Parathyroid adenoma (tissue), 2 donors: ENCODE results near the gene SYNGR2.

ENCODE experiments used
- H2AFZ ChIP-seq: fragments of 300-600 bp; sonication (generic); one replicate; pipeline ENCODE4 v1.7.0; 2017; ENCODE audit warnings: antibody characterized with exemption, mild to moderate bottlenecking
- H3K27ac ChIP-seq: fragments of 300-600 bp; sonication (generic); one replicate; pipeline ENCODE4 v1.7.0; 2017
- H3K27me3 ChIP-seq: fragments of 300-600 bp; sonication (generic); one replicate; pipeline ENCODE4 v1.7.0; 2017; ENCODE audit warnings: low read length; ENCODE audit not compliant: control insufficient read depth, insufficient read depth
- H3K36me3 ChIP-seq: fragments of 300-600 bp; sonication (generic); one replicate; pipeline ENCODE4 v1.7.0; 2017; ENCODE audit warnings: low read length; ENCODE audit not compliant: control insufficient read depth, insufficient read depth
- H3K4me1 ChIP-seq: fragments of 300-600 bp; sonication (generic); one replicate; pipeline ENCODE4 v1.7.0; 2017; ENCODE audit warnings: control low read depth
- H3K4me2 ChIP-seq: fragments of 300-600 bp; sonication (generic); one replicate; pipeline ENCODE4 v1.7.0; 2017; ENCODE audit warnings: low read length
- H3K4me3 ChIP-seq: fragments of 300-600 bp; sonication (generic); one replicate; pipeline ENCODE4 v1.7.0; 2017; ENCODE audit warnings: low read depth, low read length
- H3K79me2 ChIP-seq: fragments of 300-600 bp; sonication (generic); one replicate; pipeline ENCODE4 v1.7.0; 2017; ENCODE audit warnings: control low read depth
- H3K9ac ChIP-seq: fragments of 300-600 bp; sonication (generic); one replicate; pipeline ENCODE4 v1.7.0; 2017; ENCODE audit warnings: mild to moderate bottlenecking
- H3K9me3 ChIP-seq: fragments of 300-600 bp; sonication (generic); one replicate; pipeline ENCODE4 v1.7.0; 2017; ENCODE audit warnings: low read length; ENCODE audit not compliant: control insufficient read depth
- CTCF ChIP-seq: fragments of 300-600 bp; sonication (generic); IDR thresholded peaks from one replicate; pipeline ENCODE4 v1.7.0; 2017; ENCODE audit warnings: antibody characterized with exemption, mild to moderate bottlenecking
- donor health status: primary hyperparathyroidism.

Gene SYNGR2

GRCh38 chr17:78121801-78122215, 46.6 kb upstream of the SYNGR2 start:
- TF ChIP-seq CTCF: no peak
- H3K4me1 ChIP-seq: peaks cover 5% of the 10 kb centered on the region
- no peaks in the 10 kb centered on the region for H3K36me3 ChIP-seq

GRCh38 chr17:78122216-78122930, 46.0 kb upstream of the SYNGR2 start:
- TF ChIP-seq CTCF: no peak
- no peak overlapping the region for H3K4me3 ChIP-seq
- no peak overlapping the region for H3K4me2 ChIP-seq
- peaks cover 3% of the 10 kb centered on the region for H3K4me1 ChIP-seq
- H3K27me3 ChIP-seq: no peaks in the 10 kb centered on the region
- H3K27ac ChIP-seq: no peak overlapping the region
- no peaks in the 10 kb centered on the region for H3K79me2 ChIP-seq
- H3K9ac ChIP-seq: no peak overlapping the region
- H2AFZ ChIP-seq: no peak overlapping the region
- H3K9me3 ChIP-seq: no peaks in the 10 kb centered on the region
- no peaks in the 10 kb centered on the region for H3K36me3 ChIP-seq

More at GRCh38 chr17:78121801-78122215, 46.6 kb upstream of the SYNGR2 start:
- H3K4me3 ChIP-seq: no peak overlapping the region
- H3K27me3 ChIP-seq: no peaks in the 10 kb centered on the region
- no peaks in the 10 kb centered on the region for H3K79me2 ChIP-seq
- no peak overlapping the region for H3K27ac ChIP-seq
- no peak overlapping the region for H3K9ac ChIP-seq
- no peak overlapping the region for H3K4me2 ChIP-seq
- H3K9me3 ChIP-seq: no peaks in the 10 kb centered on the region
- no peak overlapping the region for H2AFZ ChIP-seq

- Histone ChIP-seq H3K4me3 (no peak overlapping the region), H3K36me3 (no peaks in the 10 kb centered on the region), H3K9me3 (no peaks in the 10 kb centered on the region), H3K9ac (no peak overlapping the region), H3K27me3 (no peaks in the 10 kb centered on the region), H3K4me1 (no peaks in the 10 kb centered on the region), H3K27ac (no peak overlapping the region), H2AFZ (no peak overlapping the region), H3K79me2 (no peaks in the 10 kb centered on the region), H3K4me2 (no peak overlapping the region)
- no peak for TF ChIP-seq CTCF
These were observed 45.5 kb upstream of the SYNGR2 start for GRCh38 chr17:78122931-78123249.

GRCh38 chr17:78123258-78123929, 45.0 kb upstream of the SYNGR2 start:
- Histone ChIP-seq H3K4me2 (no peak overlapping the region), H3K27ac (no peak overlapping the region), H3K27me3 (no peaks in the 10 kb centered on the region), H3K4me1 (no peaks in the 10 kb centered on the region), H3K36me3 (no peaks in the 10 kb centered on the region), H3K9me3 (no peaks in the 10 kb centered on the region), H3K79me2 (no peaks in the 10 kb centered on the region), H3K9ac (no peak overlapping the region), H2AFZ (no peak overlapping the region), H3K4me3 (no peak overlapping the region)
- no peak for TF ChIP-seq CTCF
